A673 (cell line): ENCODE results near the gene LTA. TPM values are rescaled to one million over a fixed set of nuclear protein-coding genes. Genes with fewer than 3 reads are reported as not detected.

Experiments used
- BruUV-seq: library from RNA; stranded (reverse); fragments of 400-500 nt; replicated peaks from 2 replicates; lab custom pipeline; 2021; lab: Mats Ljungman, UMichigan
- CTCF ChIA-PET: fragments of 300-600 bp; sonication (Branson Sonifier 250); formaldehyde crosslinking; loops from one replicate; lab custom pipeline; 2022; ENCODE audit warnings: antibody characterized with exemption; lab: Charles Lee
- POLR2A ChIA-PET: fragments of 300-600 bp; sonication (Branson Sonifier 250); formaldehyde crosslinking; loops from one replicate; lab custom pipeline; 2022; ENCODE audit warnings: antibody characterized with exemption; ENCODE audit not compliant: low non-redundant PET; lab: Charles Lee
- DNase-seq: peaks from one replicate; pipeline ENCODE4 v3.0.0-alpha.2; 2015; ENCODE audit warnings: low spot score
- H3K27ac ChIP-seq: fragments of 200-600 bp; sonication (generic); 2 replicates; pipeline ENCODE4 v1.5.1; 2016; ENCODE audit warnings: mixed run types, low read depth, mild to moderate bottlenecking, mixed read lengths, antibody characterized with exemption, low read length; ENCODE audit not compliant: poor library complexity, severe bottlenecking
- H3K27me3 ChIP-seq: fragments of 200-600 bp; sonication (generic); replicated peaks from 2 replicates; pipeline ENCODE4 v1.6.1; 2017; ENCODE audit warnings: mixed run types, low read depth, mild to moderate bottlenecking, mixed read lengths, antibody characterized with exemption, low read length; ENCODE audit not compliant: insufficient read depth, poor library complexity
- H3K36me3 ChIP-seq: fragments of 200-600 bp; sonication (generic); 2 replicates; pipeline ENCODE4 v1.6.1; 2016; ENCODE audit warnings: mixed run types, mild to moderate bottlenecking, mixed read lengths, antibody characterized with exemption, low read length; ENCODE audit not compliant: insufficient read depth, poor library complexity, severe bottlenecking
- H3K4me1 ChIP-seq: fragments of 200-600 bp; sonication (generic); 2 replicates; pipeline ENCODE4 v1.6.1; 2017; ENCODE audit warnings: mixed run types, mild to moderate bottlenecking, mixed read lengths, antibody characterized with exemption, low read length; ENCODE audit not compliant: insufficient read depth, poor library complexity, severe bottlenecking
- H3K4me3 ChIP-seq: fragments of 200-600 bp; sonication (generic); 2 replicates; pipeline ENCODE4 v1.5.1; 2016; ENCODE audit warnings: low read depth, mixed run types, mild to moderate bottlenecking, mixed read lengths, low read length; ENCODE audit not compliant: poor library complexity, severe bottlenecking
- H3K9me3 ChIP-seq: fragments of 200-600 bp; sonication (generic); 2 replicates; pipeline ENCODE4 v1.6.1; 2016; ENCODE audit warnings: mixed run types, low read depth, mild to moderate bottlenecking, mixed read lengths, antibody characterized with exemption, low read length; ENCODE audit not compliant: poor library complexity, severe bottlenecking
- EZH2 ChIP-seq: fragments of 200-600 bp; sonication (generic); IDR thresholded peaks from 2 replicates; pipeline ENCODE4 v1.6.1; 2017; ENCODE audit warnings: borderline replicate concordance, low read depth, mild to moderate bottlenecking, mixed read lengths, antibody characterized with exemption, low read length; ENCODE audit not compliant: poor library complexity, severe bottlenecking
- intact Hi-C: fragments of 100-400 bp; cut with micrococcal nuclease; formaldehyde crosslinking; loops from one replicate; pipeline ENCODE4 v1.10.0; 2022; ENCODE audit not compliant: unreplicated experiment
- total RNA-seq: library from RNA; stranded (reverse); gene quantifications from 2 replicates; pipeline ENCODE4 v1.2.3, GENCODE V29; 2021
- TF ChIP-seq, protein P1 (sequence below): fragments of 300-800, 200-600 bp; sonication (generic); conservative IDR thresholded peaks from 2 replicates; pipeline ENCODE4 v1.5.1; 2017; ENCODE audit warnings: low read depth, mild to moderate bottlenecking, antibody characterized with exemption, low read length, moderate library complexity, mixed read lengths

The LTA gene
- total RNA-seq, 1 experiment from 2014 or later, result not detected

DNA sequence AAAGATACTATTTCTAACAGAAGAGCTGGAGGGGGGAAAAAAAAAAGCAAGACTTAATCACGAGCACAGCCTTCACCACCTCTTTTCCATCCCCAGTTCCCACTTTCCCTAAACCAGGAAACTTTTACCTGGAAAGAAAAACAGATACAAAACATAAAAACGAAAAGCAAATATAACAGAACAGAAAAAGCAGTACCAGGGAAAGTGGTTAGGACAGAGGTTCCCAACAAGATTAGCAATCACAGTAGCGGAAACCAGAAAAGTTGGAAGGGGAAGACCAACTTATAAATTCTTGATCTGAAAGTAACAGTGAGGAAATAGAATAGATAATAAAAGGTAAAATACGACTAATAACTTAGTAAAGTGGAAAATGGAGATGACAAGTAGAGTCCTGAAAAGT lies 31.4 kb upstream of the LTA start:
- H3K4me3 ChIP-seq, result peak overlapping the region; percentile 87
- TF ChIP-seq, protein P1, sequence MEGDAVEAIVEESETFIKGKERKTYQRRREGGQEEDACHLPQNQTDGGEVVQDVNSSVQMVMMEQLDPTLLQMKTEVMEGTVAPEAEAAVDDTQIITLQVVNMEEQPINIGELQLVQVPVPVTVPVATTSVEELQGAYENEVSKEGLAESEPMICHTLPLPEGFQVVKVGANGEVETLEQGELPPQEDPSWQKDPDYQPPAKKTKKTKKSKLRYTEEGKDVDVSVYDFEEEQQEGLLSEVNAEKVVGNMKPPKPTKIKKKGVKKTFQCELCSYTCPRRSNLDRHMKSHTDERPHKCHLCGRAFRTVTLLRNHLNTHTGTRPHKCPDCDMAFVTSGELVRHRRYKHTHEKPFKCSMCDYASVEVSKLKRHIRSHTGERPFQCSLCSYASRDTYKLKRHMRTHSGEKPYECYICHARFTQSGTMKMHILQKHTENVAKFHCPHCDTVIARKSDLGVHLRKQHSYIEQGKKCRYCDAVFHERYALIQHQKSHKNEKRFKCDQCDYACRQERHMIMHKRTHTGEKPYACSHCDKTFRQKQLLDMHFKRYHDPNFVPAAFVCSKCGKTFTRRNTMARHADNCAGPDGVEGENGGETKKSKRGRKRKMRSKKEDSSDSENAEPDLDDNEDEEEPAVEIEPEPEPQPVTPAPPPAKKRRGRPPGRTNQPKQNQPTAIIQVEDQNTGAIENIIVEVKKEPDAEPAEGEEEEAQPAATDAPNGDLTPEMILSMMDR, result no peak
- no peak for TF ChIP-seq EZH2
- intact Hi-C loops, result loop anchor here (5.0 to 10.0 kb wide), 5 partner anchors 43 to 354 kb away; partner anchors contain the start of genes APOM, BAG6, CLIC1 and EHMT2
- no TSS peak for BruUV-seq
- DNase-seq, result no peak
- H3K27me3 ChIP-seq, result no peaks in the 10 kb centered on the region
- peaks cover 16% of the 10 kb centered on the region for H3K4me1 ChIP-seq
- H3K27ac ChIP-seq, result peak overlapping the region; percentile 99
- H3K9me3 ChIP-seq, result no peaks in the 10 kb centered on the region
- H3K36me3 ChIP-seq, result peaks cover 51% of the 10 kb centered on the region
- ChIA-PET POLR2A (no interaction called here), CTCF (no interaction called here)

DNA sequence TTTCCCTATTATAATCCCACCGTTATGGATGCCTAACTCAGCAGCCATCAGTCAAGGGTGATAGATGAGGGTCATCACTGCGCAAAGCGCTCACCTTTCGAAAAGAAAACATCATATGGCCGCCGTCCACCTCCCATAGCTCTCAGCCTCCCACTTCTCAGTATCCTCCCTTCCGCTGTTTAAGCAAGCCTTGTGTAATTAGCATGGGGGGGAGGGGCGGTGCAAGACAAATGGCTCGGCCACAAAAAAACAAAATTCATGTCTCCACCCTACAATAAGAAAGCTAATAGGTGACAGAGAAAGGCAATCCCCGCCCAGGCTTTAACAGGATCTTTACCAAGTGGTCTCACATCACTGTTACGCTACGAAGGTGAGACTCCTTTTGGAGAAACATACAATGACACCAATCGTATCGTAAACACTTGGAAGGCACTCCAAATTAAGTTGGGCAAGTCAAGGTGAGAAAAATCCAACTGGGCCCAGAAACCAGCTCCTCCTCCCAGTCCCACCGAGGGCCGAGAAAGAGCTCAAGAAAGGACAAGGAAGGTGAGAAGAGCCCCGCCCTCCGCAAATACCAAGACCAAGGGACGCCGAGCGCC lies 30.9 kb upstream of the LTA start:
- intact Hi-C loops, result loop anchor here (5.0 to 10.0 kb wide), 5 partner anchors 44 to 354 kb away; partner anchors contain the start of genes APOM, BAG6, CLIC1 and EHMT2
- Histone ChIP-seq H3K4me3 (peak overlapping the region; percentile 87), H3K9me3 (no peaks in the 10 kb centered on the region), H3K36me3 (peaks cover 46% of the 10 kb centered on the region), H3K27ac (peak overlapping the region; percentile 99), H3K27me3 (no peaks in the 10 kb centered on the region), H3K4me1 (peaks cover 16% of the 10 kb centered on the region)
- TF ChIP-seq, protein P1, result no peak
- no peak for TF ChIP-seq EZH2
- CTCF ChIA-PET, result interaction anchor here (0.6 to 2.3 kb wide), 2 partner anchors 58 to 644 kb away, joined by 5 to 6 read pairs; no protein-coding TSS in a partner anchor
- DNase-seq, result peak; percentile 66
- POLR2A ChIA-PET, result interaction anchor here (0.6 to 0.8 kb wide), 5 partner anchors 44 to 569 kb away, joined by 3 to 16 read pairs (median 4); no protein-coding TSS in a partner anchor
- BruUV-seq, result TSS peak; percentile 62

DNA sequence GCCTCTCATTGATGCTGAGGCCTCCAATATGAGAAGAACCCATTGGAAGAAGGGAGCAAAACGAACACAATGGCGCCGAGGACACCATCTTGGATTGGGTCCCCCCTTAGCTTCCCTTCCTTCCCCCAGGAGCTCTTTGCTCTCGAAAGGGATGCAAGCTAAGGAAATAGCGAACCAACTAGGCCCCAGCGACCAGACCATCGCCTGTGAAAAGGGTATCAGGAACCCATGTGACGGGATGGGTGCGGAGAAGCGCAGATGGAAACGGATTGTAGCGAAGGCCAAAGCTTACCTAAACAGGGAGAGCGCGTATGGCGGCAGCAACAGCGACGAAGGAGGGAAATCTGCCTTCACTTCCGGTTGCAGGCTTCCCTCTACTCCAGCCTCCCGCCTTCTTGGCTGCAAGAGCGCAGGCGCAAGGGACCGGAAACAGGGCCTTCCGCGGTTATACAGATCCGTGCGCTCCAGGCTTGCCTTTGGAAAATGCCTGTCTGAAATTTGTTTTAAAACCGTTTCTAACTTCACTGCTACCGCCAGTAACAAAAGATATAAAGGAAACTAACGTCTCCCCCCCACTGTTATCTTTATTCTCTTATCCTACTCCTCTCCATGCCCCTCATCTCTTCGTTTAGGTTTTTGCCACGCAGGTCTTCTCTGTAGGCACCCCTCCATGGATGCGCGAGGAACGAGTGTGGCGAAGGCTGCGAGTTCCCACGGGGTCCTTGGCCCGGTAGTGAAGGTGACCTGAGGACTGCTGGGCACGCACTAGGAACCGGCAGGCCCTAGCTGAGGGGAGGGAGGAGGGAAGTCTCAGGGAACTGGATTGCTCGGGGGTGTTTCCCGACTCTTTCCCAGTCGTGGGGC lies 30.2 kb upstream of the LTA start, which contains the start of gene DDX39B:
Gene DDX39B (minus strand): TSS at position 346 of the 864 bp plus-strand sequence. CDS start 1,471 bp downstream, outside the sequence.
- ChIA-PET POLR2A (interaction anchor here (0.6 to 0.8 kb wide), 5 partner anchors 45 to 813 kb away, joined by 3 to 4 read pairs (median 3); no protein-coding TSS in a partner anchor), CTCF (interaction anchor here (0.6 to 2.3 kb wide), 2 partner anchors 57 to 644 kb away, joined by 5 to 6 read pairs; no protein-coding TSS in a partner anchor)
- H3K36me3 ChIP-seq, result peaks cover 39% of the 10 kb centered on the region
- TF ChIP-seq, protein P1, result no peak
- H3K4me1 ChIP-seq, result peaks cover 16% of the 10 kb centered on the region
- H3K27me3 ChIP-seq, result no peaks in the 10 kb centered on the region
- H3K9me3 ChIP-seq, result no peaks in the 10 kb centered on the region
- intact Hi-C loops, result loop anchor here (5.0 to 10.0 kb wide), 5 partner anchors 45 to 353 kb away; partner anchors contain the start of genes APOM, BAG6, CLIC1 and EHMT2
- H3K27ac ChIP-seq, result peak within 1 kb of the TSS; percentile 99
- H3K4me3 ChIP-seq, result peak within 1 kb of the TSS; percentile 87
- DNase-seq, result peak; percentile 99
- BruUV-seq, result no TSS peak
